HG03066 (cell line): ENCODE data around the gene BIRC5.
"Not testable (repeated sequence)": the region's sequence is repeated elsewhere in the genome, so short reads cannot be mapped to it uniquely, and the experiment has no call there.

Experiments used
- ATAC-seq: cut with Tn5 transposase; IDR thresholded peaks from one replicate; pipeline ENCODE4 v1.9.1; 2021; ENCODE audit warnings: low read depth; ENCODE audit not compliant: unreplicated experiment

The BIRC5 gene

GRCh38 chr17:78223765-78224164 lies 9.7 kb downstream of the BIRC5 start:
- ATAC-seq = no peak

DNA sequence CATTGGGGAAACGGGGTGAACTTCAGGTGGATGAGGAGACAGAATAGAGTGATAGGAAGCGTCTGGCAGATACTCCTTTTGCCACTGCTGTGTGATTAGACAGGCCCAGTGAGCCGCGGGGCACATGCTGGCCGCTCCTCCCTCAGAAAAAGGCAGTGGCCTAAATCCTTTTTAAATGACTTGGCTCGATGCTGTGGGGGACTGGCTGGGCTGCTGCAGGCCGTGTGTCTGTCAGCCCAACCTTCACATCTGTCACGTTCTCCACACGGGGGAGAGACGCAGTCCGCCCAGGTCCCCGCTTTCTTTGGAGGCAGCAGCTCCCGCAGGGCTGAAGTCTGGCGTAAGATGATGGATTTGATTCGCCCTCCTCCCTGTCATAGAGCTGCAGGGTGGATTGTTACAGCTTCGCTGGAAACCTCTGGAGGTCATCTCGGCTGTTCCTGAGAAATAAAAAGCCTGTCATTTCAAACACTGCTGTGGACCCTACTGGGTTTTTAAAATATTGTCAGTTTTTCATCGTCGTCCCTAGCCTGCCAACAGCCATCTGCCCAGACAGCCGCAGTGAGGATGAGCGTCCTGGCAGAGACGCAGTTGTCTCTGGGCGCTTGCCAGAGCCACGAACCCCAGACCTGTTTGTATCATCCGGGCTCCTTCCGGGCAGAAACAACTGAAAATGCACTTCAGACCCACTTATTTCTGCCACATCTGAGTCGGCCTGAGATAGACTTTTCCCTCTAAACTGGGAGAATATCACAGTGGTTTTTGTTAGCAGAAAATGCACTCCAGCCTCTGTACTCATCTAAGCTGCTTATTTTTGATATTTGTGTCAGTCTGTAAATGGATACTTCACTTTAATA lies 10.4 kb downstream of the BIRC5 start:
- ATAC-seq = no peak

DNA sequence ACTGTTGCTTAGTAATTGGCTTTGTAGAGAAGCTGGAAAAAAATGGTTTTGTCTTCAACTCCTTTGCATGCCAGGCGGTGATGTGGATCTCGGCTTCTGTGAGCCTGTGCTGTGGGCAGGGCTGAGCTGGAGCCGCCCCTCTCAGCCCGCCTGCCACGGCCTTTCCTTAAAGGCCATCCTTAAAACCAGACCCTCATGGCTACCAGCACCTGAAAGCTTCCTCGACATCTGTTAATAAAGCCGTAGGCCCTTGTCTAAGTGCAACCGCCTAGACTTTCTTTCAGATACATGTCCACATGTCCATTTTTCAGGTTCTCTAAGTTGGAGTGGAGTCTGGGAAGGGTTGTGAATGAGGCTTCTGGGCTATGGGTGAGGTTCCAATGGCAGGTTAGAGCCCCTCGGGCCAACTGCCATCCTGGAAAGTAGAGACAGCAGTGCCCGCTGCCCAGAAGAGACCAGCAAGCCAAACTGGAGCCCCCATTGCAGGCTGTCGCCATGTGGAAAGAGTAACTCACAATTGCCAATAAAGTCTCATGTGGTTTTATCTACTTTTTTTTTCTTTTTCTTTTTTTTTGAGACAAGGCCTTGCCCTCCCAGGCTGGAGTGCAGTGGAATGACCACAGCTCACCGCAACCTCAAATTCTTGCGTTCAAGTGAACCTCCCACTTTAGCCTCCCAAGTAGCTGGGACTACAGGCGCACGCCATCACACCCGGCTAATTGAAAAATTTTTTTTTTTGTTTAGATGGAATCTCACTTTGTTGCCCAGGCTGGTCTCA lies 11.2 kb downstream of the BIRC5 start:
- ATAC-seq = no peak

DNA sequence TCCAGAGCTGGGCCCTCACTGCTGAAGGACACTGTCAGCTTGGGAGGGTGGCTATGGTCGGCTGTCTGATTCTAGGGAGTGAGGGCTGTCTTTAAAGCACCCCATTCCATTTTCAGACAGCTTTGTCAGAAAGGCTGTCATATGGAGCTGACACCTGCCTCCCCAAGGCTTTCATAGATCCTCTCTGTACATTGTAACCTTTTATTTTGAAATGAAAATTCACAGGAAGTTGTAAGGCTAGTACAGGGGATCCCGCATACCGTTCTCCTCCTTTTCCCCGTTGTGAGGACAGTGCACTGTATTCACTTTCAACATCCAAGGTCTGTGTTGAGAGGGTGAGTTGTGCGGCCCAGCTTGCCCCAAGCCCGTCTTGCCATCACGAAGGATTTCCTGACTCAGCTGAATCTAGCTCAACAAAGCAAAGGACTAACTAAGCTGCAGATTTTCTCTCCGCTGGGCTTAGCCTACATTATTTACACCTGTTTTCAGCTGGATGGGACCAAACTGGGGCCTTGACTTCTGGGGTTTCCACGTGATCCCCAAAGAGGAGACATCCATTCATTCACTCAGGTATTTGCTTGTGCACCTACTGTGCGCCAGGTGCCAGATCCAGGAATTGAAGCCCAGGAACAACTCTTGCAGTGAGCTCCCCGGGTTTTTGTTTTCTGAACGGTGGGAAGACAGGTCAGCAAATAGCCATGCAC lies 12.2 kb downstream of the BIRC5 start:
- ATAC-seq = no peak

- ATAC-seq = no peak
Measured at GRCh38 chr17:78226759-78227454, 12.9 kb downstream of the BIRC5 start.

- ATAC-seq = no peak
Measured at GRCh38 chr17:78227455-78227916, 13.4 kb downstream of the BIRC5 start.

- no peak for ATAC-seq
Measured at GRCh38 chr17:78228176-78228575, 14.1 kb downstream of the BIRC5 start.

GRCh38 chr17:78230252-78230962 lies 16.4 kb downstream of the BIRC5 start:
- no peak for ATAC-seq

DNA sequence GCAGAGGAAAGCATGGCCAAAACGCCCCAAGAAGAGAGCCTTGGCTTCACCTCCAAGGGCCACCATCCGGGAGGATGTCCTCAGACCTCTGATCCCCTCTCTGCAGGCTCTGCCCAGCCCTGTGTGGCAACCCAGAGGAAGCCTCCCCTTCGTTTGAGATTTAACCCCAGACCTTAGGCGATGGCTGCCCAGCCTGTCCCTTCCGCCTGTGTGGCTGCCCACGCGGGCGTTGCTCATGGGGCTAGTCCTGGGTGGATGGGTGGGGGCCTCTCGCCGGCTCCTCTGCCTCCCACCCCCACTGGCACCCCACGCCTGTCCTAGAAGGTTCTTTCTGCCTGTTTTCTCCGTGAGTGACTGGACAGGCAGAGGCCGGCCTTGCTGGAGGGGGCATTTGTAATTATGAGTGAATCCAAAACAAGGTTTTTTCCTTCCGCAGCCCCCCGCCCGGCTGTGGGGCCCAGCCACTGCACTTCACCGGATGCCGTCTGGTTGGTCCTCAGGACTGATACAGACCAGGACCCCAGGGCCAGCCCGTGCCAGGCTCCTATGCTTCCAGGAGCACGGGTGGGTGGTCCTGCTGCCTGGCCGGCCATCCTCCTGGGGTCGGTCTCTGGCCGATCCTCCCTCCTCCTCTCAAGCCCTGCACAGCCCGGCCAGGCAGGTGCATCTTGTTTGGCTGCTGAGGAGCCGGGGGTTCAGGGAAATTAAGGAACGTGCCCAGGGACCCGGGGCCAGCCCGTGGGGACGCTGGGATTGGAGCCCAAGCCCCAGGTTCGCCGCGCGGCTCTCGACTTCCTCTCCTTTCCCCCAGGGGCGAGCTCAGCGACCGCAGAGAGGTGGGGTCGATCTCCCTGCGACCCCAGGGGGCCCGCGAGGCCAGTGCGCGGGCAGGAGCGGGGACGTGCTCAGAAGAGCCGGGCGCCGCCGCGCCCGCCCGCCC lies 17.2 kb downstream of the BIRC5 start, which contains the start of gene TMEM235:
Gene TMEM235 (plus strand): TSS at position 636 of the 940 bp plus-strand sequence. CDS start 393 bp downstream, outside the sequence.
- ATAC-seq = no peak

DNA sequence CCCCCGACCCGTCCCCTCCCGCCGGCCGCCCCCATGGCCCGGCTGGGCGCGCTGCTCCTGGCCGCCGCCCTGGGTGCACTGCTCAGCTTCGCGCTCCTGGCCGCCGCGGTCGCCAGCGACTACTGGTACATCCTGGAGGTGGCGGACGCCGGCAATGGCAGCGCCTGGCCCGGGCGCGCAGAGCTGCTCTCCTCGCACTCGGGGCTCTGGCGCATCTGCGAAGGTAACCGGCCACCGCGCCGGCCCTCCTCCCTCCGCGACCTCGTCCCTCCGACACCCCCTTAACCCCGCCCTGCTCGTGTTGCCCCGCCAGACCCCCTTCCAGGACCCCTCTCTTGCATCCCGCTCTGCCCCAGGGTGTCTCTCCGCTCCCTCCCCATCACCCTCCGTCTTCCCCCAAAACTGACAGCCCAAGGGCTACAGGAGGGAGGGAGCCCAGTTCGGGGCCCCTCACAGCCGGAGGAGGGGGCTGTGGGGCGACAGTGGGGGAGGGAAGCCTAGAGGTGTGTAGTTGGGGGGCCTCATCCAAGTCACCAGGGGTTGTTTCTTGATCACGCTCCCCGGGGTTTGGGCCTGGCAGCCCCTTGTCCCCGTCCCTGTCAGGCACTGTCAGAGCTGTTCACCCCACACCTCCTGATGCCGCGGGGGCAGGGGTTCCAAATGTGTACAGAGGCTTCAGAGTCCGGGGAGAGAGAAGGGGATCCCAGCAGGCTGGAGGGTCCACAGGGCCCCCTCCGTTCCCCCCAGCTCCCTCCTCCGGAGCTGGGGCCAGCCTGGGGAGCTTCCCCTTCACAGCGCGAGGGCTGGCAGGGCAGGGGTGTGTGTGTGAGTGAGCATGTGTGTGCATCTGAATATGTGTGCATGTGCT lies 18.2 kb downstream of the BIRC5 start:
- no peak for ATAC-seq

DNA sequence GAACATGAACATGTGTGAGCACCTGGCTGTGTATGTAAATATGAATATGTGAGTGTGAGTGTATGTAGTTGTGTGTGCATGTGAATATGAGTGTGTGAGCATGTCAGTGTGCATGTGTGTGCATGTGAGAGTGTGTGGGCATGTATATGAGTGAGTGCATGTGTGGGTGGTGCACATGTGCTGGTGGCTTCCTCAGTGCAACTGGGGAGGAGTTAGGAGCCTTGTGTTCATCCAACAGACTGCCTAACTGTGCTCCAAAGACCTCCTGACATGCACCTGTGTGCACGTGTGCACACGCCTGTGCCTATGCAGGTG lies 18.8 kb downstream of the BIRC5 start:
- no peak for ATAC-seq

- ATAC-seq = no peak
Measured at GRCh38 chr17:78233678-78234077, 19.6 kb downstream of the BIRC5 start.

- ATAC-seq = no peak
Measured at GRCh38 chr17:78234261-78234865, 20.3 kb downstream of the BIRC5 start.

- ATAC-seq = not testable (repeated sequence)
Measured at GRCh38 chr17:78235022-78235421, 21.0 kb downstream of the BIRC5 start.

DNA sequence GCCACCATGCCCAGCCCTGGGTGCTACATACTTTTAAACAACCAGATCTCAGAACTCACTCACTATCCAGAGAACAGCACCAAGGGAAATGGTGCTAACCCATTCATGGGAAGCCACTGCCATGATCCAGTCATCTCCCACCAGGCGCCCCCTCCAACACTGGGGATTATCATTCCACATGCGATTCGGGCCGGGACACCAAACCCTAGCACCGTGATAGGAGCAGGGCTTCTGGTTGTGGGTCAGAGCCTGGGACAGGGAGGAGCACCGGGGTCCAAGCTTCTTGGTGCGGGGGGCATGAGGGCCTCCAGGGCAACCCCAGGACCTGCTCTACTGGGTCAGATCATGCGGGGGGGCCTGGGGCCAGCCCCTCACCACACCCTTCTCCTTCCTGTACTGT lies 21.8 kb downstream of the BIRC5 start:
- no peak for ATAC-seq

DNA sequence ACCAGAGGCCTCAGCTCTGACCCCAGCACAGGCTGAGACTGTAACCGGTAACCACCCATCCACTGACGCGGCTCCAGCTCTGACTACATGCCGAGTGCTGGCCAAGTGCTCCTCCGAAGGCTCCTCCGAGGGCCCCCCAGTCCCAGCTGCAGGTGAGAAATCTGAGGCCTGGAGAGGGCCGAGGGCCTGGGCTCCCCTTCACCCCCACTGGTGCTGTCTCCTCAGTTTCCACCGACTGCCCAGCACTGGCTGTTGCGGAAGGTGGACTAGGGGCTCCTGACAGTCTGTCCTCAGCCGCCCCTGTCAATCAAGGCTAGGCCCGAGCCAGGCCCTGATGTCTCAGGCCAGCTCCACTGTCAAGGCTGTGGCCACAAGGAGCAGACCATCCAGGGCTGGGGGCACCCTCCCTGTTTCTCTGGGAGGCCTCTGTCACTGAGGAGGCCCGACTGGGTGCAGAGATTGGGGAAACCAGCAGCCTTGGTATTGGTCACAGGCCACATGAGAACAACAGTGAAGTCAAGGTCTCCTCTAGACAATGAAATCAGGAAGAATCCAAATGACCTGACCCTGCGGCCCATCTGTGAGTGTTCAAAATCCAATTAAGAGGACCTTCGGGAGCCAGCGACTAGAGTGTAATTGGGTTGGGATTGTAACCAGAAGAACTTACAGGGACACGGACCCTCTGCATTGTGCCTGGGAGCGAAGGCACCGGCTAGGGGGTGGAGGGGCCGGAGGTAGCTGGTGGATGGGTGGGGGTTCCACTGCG lies 22.5 kb downstream of the BIRC5 start:
- no peak for ATAC-seq
